Stimulated activated CD8-positive, alpha-beta memory T cell treated with anti-CD3 and anti-CD28 coated beads, Interleukin-15, amount 100 ng/mL, for 1 hour (primary cell): ENCODE data around the gene CRB1.
"Not testable (repeated sequence)": the region's sequence is repeated elsewhere in the genome, so short reads cannot be mapped to it uniquely, and the experiment has no call there.

Experiments
- DNase-seq: peaks from one replicate; pipeline ENCODE4 v3.0.0-alpha.2; 2020; ENCODE audit warnings: low read depth

The CRB1 gene

GRCh38 chr1:197465528-197466327 lies 197.7 kb downstream of the CRB1 start:
- no peak for DNase-seq

- no peak for DNase-seq
Observed at GRCh38 chr1:197466813-197467212, 198.8 kb downstream of the CRB1 start.

- no peak for DNase-seq
Observed at GRCh38 chr1:197467881-197468280, 199.8 kb downstream of the CRB1 start.

- no peak for DNase-seq
Observed at GRCh38 chr1:197468543-197469175, 200.6 kb downstream of the CRB1 start.

- DNase-seq, result no peak
Observed at GRCh38 chr1:197469620-197470210, 201.7 kb downstream of the CRB1 start.

- DNase-seq, result no peak
Observed at GRCh38 chr1:197470330-197470729, 202.3 kb downstream of the CRB1 start.

- DNase-seq, result no peak
Observed at GRCh38 chr1:197471248-197471985, 203.4 kb downstream of the CRB1 start.

- DNase-seq, result no peak
Observed at GRCh38 chr1:197472141-197472540, 204.1 kb downstream of the CRB1 start.

GRCh38 chr1:197480446-197480845 lies 212.4 kb downstream of the CRB1 start:
- no peak for DNase-seq

GRCh38 chr1:197481101-197481500 lies 213.0 kb downstream of the CRB1 start:
- no peak for DNase-seq

GRCh38 chr1:197485790-197486189 lies 217.7 kb downstream of the CRB1 start:
- no peak for DNase-seq

- DNase-seq, result no peak
Observed at GRCh38 chr1:197486946-197487345, 218.9 kb downstream of the CRB1 start.

- DNase-seq, result not testable (repeated sequence)
Observed at GRCh38 chr1:197491505-197491904, 223.5 kb downstream of the CRB1 start.

GRCh38 chr1:197496722-197497121 lies 228.7 kb downstream of the CRB1 start:
- DNase-seq, result no peak

- DNase-seq, result no peak
Observed at GRCh38 chr1:197510691-197511378, 242.8 kb downstream of the CRB1 start.

GRCh38 chr1:197515421-197515820 lies 247.4 kb downstream of the CRB1 start:
- no peak for DNase-seq

- no peak for DNase-seq
Observed at GRCh38 chr1:197519741-197520334, 251.8 kb downstream of the CRB1 start.

- DNase-seq, result no peak
Observed at GRCh38 chr1:197521118-197521739, 253.2 kb downstream of the CRB1 start.

GRCh38 chr1:197526736-197527371 lies 258.8 kb downstream of the CRB1 start:
- no peak for DNase-seq
